Epithelial cell of proximal tubule (primary cell): ENCODE results near the gene AHI1. TPM values are rescaled to one million over a fixed set of nuclear protein-coding genes. Genes with fewer than 3 reads are reported as not detected.

Experiments used
- DNase-seq: peaks from one replicate; pipeline ENCODE4 v3.0.0-alpha.2; 2011; ENCODE audit warnings: low read depth
- H3K4me3 ChIP-seq: 2 replicates; pipeline ENCODE4 v1.5.1; 2011; ENCODE audit warnings: low read depth, mild to moderate bottlenecking, low read length
- CTCF ChIP-seq: conservative IDR thresholded peaks from 2 replicates; pipeline ENCODE4 v1.5.1; 2012; ENCODE audit warnings: low read depth, mild to moderate bottlenecking, low read length
- total RNA-seq: library from RNA; depleted of rRNA; stranded (reverse); fragments of >200 nt; gene quantifications from 2 replicates; pipeline ENCODE4 v1.2.3, GENCODE V29; 2015

Gene AHI1
- total RNA-seq, 1 donor from 2014 or later, result 7.5 TPM

- no peak for TF ChIP-seq CTCF
- H3K4me3 ChIP-seq, result no peak overlapping the region
- DNase-seq, result no peak
These were observed 178.6 kb downstream of the AHI1 start for GRCh38 chr6:135318738-135319469.

- no peak for DNase-seq
- TF ChIP-seq CTCF, result no peak
- H3K4me3 ChIP-seq, result no peak overlapping the region
These were observed 183.0 kb downstream of the AHI1 start for GRCh38 chr6:135314543-135314942.

- DNase-seq, result no peak
These were observed 185.9 kb downstream of the AHI1 start for GRCh38 chr6:135311446-135312200.

GRCh38 chr6:135310291-135310690, 187.2 kb downstream of the AHI1 start:
- no peak overlapping the region for H3K4me3 ChIP-seq
- DNase-seq, result no peak
- TF ChIP-seq CTCF, result no peak

More at GRCh38 chr6:135311446-135312200, 185.9 kb downstream of the AHI1 start:
- no peak overlapping the region for H3K4me3 ChIP-seq
- TF ChIP-seq CTCF, result no peak

GRCh38 chr6:135306740-135307420, 190.7 kb downstream of the AHI1 start:
- no peak for TF ChIP-seq CTCF
- DNase-seq, result no peak
- H3K4me3 ChIP-seq, result no peak overlapping the region

GRCh38 chr6:135306166-135306565, 191.4 kb downstream of the AHI1 start:
- H3K4me3 ChIP-seq, result no peak overlapping the region
- no peak for DNase-seq
- no peak for TF ChIP-seq CTCF
